ENCODE measurements around the gene CPED1. TPM values are rescaled to one million over a fixed set of nuclear protein-coding genes. Genes with fewer than 3 reads are reported as not detected.

CPED1 gene
- total RNA-seq, 1 experiment from 2014 or later: 0.13 TPM

- no peaks in the 10 kb centered on the region; a peak in 1 of 5 replicates for H3K9me3 Mint-ChIP-seq
- WGBS (ENCODE audit: extremely low coverage, insufficient read length, low lambda C conversion rate): 100% methylated on average over 2 of the region's 3 CpGs
- no peak for TF ChIP-seq CTCF (conservative IDR thresholded peaks at IDR 0.05)
Measured at GRCh38 chr7:121276313-121276712, 287.8 kb downstream of the CPED1 start.

More at GRCh38 chr7:121276313-121276712, 287.8 kb downstream of the CPED1 start:
- H4K5ac ChIP-seq (ENCODE audit: insufficient read length, low read depth, low read length): no peak overlapping the region
- DNase-seq: no peak
- no peak overlapping the region for H4K8ac ChIP-seq (replicated peaks; ENCODE audit: insufficient read length, low read depth, low read length)
- H2BK20ac ChIP-seq (ENCODE audit: low read depth, low read length, poor library complexity, severe bottlenecking): no peak overlapping the region
- no peak overlapping the region for H3K4ac ChIP-seq (ENCODE audit: low read depth, low read length)
- no peak overlapping the region for H3K14ac ChIP-seq (ENCODE audit: insufficient read depth, low read length)
- H2BK12ac ChIP-seq (ENCODE audit: insufficient read length, low read depth, low read length): no peak overlapping the region
- H2AFZ ChIP-seq (ENCODE audit: low read length): no peak overlapping the region
- no peak overlapping the region for H2BK5ac ChIP-seq (ENCODE audit: insufficient read length, low read length)
- no peak overlapping the region for H3K9ac ChIP-seq (ENCODE audit: extremely low read depth, insufficient read length, low read length)
- H2AK5ac ChIP-seq (ENCODE audit: insufficient read length, low read length): no peak overlapping the region
- Mint-ChIP-seq H3K4me3 (no peak overlapping the region), H3K27me3 (ENCODE audit: low read depth) (no peaks in the 10 kb centered on the region), H3K36me3 (ENCODE audit: insufficient read depth in 1 of 3, low read depth in 3 of 3) (no peaks in the 10 kb centered on the region), H3K27ac (no peak overlapping the region), H3K4me1 (peaks cover 11 to 13% of the 10 kb centered on the region in 2 experiments)
- H3T11ph ChIP-seq (ENCODE audit: low read length): no peak overlapping the region
- no peak overlapping the region for H3K18ac ChIP-seq (ENCODE audit: insufficient read length, low read depth, low read length)
- H3K79me1 ChIP-seq (ENCODE audit: insufficient read depth, low read depth, low read length, poor library complexity, severe bottlenecking): no peaks in the 10 kb centered on the region
- H2BK15ac ChIP-seq (ENCODE audit: low read depth, low read length): no peak overlapping the region
- H3K9me3 ChIP-seq (ENCODE audit: control insufficient read depth, low read depth, low read length): no peaks in the 10 kb centered on the region
- H3K4me2 ChIP-seq (ENCODE audit: insufficient read depth, insufficient read length, low read length): no peak overlapping the region
- H3K23ac ChIP-seq (ENCODE audit: insufficient read length, low read depth, low read length): no peak overlapping the region
- H3K27me3 ChIP-seq (ENCODE audit: insufficient read depth, low read length): no peaks in the 10 kb centered on the region
- H3K79me2 ChIP-seq (ENCODE audit: insufficient read depth, low read length): no peaks in the 10 kb centered on the region
- H2BK120ac ChIP-seq (ENCODE audit: low read depth, low read length, poor library complexity, severe bottlenecking): no peak overlapping the region
- no peak overlapping the region for H3K56ac ChIP-seq (ENCODE audit: insufficient read length, low read depth, low read length)
- H3K4me1 ChIP-seq (ENCODE audit: insufficient read depth, low read length): 0 out of 2 replicates have a peak, but pooled peaks cover 2% of the 10 kb centered on the region
- no peaks in the 10 kb centered on the region for H4K20me1 ChIP-seq (ENCODE audit: control insufficient read depth, insufficient read depth, insufficient read length)
- H4K91ac ChIP-seq (ENCODE audit: insufficient read length, low read depth, low read length): no peak overlapping the region
- H3K27ac ChIP-seq (ENCODE audit: insufficient read length, low read depth, low read length): no peak overlapping the region
- H3K23me2 ChIP-seq (ENCODE audit: insufficient read length, low read depth, low read length, poor library complexity, severe bottlenecking): no peaks in the 10 kb centered on the region

Data from H9 (cell line).